Dermis microvascular lymphatic vessel endothelial cell (primary cell): ENCODE results near the gene ELMOD1. TPM values are rescaled to one million over a fixed set of nuclear protein-coding genes. Genes with fewer than 3 reads are reported as not detected.

Experiments used
- total RNA-seq: library from RNA; depleted of rRNA; stranded (reverse); fragments of >200 nt; gene quantifications from 2 replicates; pipeline ENCODE4 v1.2.1, GENCODE V29; 2014

Gene ELMOD1
- total RNA-seq, 1 donor from 2014 or later = 1.2 TPM

Other genes starting within 250 kb of the ELMOD1 start
- 7.6 and 8.1 TPM in 2 replicates for gene CWF19L2, start 133.3 kb upstream of the ELMOD1 start, total RNA-seq
- 4.6 and 6.4 TPM in 2 replicates for gene ALKBH8, start 25.4 kb upstream of the ELMOD1 start, total RNA-seq
- gene SLN, start 120.9 kb downstream of the ELMOD1 start, total RNA-seq = not detected in 2 replicates